Measurements from ENCODE around the gene WIZ.
A peak's percentile ranks its signal among the peaks of the same experiment; 100 is the strongest.
"Not testable (repeated sequence)": the region's sequence is repeated elsewhere in the genome, so short reads cannot be mapped to it uniquely, and the experiment has no call there.

Gene WIZ

DNA sequence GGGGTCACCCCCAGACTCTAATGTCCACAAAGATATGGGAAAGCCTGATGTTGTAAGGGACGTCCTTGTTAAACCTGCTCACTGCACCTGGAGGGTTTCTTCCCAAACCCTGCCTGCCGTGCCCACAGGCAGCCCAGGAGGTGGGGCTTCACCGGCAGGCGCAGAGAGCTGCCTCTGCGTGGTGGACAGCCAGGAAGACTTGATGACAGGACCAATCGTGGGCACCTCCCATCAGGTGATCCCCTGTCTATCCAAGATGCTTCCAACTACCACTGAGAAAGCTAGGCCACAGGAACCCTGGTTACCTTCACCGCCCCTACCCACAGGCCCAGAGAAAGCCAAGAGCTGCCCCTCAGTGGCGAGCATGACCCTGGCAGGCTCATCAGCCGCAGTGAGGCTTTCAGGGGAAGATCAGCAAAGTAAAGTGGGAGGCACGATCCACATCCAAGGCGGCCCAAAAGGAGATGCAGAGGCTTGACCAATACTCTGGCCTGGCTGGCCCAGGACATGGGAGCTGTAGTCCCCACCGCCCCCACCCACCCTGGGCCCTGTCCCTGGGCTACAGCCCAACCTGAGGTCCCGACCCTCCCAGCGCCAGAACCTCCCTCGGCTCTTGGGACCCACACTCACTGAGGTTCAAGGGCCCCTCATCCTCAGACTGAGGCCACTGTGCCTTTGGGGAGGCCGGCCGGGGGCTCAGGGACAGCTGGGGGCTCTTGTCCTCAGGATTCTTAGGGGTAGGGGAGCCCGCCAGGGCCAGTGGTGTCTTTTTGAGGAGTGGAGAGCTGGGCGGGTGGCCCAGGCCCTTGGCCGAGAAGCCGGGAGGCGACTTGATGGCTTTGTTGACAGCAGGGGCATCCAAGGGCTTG, 20.6 kb downstream of the WIZ start:
- DNase-seq = no peak

DNA sequence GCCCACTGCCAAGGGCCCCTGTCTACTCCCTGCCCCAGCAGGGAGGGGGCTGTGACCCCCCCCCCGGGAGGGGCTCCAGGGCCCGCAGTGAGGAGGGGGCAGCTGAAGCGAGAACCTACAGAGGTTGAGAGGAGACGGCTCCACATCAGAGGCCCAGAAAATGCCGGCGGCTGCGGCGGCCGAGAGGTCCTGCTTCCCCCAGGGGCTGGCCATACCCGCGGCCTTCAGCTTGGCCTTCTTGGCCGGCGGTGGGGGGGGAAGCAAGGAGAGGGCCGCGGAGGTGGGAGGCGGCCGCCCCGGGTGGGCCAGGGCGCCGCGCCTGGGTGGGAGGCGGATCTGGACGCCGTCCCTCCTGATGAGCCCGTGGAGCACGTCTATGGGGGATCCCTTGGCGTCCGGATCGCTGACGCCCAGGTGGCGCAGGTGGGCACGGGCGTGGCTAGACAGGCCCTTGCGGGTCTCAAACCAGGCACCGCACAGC, 21.7 kb downstream of the WIZ start:
- DNase-seq = no peak

DNA sequence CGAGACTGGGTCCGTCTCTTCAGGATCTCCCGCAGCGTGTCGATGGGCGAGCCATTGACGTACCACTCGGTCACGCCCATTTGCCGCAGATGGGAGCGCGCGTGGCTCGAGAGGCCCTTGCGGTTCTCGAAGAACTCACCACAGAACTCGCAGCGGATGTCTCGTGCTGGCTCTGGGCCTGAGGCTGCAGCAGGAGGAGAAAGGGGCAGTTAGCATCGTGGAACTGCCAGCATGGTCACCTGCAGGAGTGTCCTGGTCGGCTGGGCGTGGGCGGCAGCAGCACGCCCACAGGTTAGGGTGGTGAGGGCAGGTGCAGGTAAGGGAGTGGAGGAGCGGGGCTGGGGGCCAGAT, 22.4 kb downstream of the WIZ start:
- DNase-seq = no peak

- no peak for DNase-seq
These were observed 23.0 kb downstream of the WIZ start for GRCh38 chr19:15426485-15427349.

GRCh38 chr19:15425321-15425950, 24.3 kb downstream of the WIZ start:
- DNase-seq = no peak

GRCh38 chr19:15424692-15425272, 25.0 kb downstream of the WIZ start:
- no peak for DNase-seq

- DNase-seq = no peak
These were observed 25.6 kb downstream of the WIZ start for GRCh38 chr19:15424121-15424520.

DNA sequence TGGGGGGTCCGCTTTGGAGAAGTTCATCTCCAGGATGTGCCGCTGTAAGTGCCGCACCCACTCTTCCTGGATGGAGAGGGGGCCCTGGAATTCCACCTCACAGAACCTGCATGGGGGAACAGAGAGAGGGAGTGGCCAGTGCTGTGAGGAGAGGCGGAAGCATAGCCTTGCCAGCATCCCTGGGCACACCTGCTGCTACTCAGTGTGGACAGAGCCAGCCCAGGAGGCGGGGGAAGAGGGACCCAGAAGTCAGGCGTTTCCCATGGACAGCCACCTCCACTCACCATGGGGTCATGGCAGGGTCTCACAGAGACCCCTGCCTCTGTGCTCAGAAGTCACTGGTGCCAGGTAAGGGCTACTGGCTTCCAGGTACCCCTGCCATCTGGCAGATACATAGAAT, 26.6 kb downstream of the WIZ start:
- no peak for DNase-seq

DNA sequence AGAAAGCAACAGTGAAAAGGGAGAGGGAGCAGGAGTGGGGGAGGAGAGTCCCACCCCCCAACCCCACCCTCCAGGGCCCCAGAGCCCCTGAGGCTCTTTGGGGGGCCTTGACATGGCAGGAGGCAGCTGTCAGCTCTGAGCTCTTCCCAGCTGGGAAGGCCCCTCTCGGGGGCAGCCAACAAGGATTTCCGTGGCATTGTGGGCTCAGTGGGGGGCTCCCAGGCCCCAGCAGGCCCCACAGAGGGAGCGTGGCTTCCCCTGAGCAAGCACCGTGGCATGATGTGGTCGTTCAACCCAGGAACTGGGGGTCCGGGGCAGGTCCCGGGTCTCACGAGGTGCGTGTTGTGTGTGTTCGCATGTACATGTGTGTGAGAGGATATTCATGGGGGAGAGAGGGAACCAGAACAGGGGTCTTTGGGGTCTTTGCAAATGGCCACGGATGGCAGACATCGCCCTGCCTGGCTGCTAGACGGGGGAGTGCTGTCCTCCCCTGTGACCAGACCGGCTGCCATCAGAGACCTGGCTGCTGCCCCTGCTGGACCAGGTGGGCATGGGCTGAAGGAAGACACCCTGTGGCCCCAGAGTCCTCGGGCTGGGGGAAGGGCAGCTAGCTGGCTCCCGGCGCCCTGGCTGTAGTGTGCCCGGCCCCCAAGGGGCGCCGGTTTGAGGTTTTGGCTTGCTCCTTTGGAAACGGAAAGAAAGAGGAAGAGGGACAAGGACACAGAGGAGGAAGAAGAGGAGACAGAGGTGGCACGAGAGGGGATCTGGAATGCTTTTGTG, 27.3 kb downstream of the WIZ start:
- DNase-seq = no peak

DNA sequence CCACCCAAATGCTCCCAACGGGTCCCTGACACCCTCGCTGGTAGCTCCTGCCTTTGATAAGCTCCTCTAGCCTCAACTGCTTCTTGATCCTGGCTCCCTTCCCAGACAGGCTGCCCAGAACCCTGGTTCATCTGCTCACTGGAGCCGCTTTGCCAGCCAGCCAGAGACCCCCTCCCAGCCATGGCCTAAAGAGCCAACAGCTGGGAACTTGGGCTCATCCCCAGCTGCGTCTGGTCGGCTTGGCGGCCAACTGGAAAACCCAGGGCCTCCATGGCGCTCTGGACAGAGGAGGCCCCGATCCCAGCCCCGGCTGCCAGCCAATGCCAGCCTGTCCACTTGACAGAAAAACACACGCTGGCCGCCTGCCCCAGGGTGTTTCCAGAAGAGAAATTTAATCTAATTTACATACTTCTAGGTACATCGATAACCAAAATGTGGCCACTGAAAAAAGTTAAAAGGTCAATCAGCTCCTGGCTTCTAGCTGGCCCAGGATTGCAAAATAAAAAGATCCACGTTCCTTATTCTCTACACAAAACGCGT, 28.0 kb downstream of the WIZ start:
- no peak for DNase-seq

DNA sequence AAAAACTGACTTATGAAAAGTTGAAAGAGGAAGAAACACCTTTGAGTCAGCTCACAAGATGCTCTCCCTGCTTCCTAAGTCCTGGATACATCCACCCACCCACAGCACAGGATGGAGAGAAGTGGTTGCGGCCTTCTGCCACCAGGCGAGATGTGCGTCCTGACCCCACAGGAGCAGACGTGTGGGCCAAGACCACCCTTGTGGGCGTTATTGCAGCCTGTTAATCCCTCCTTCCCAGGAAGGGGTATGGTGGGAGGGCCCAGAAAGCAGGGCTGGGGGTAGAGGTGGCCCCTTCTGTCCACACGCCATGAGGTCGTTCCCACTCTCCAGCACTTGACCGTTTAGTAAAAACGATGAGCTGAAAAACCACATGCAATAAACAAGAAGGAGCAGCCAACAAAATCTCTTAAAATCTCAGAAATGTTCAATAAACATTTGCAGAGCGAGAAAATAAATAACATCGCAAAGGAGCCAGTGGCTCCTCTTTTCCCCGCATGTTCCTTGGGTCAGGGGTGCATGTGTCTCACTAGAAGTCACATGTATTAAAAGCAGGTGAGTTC, 28.5 kb downstream of the WIZ start:
- DNase-seq = no peak

DNA sequence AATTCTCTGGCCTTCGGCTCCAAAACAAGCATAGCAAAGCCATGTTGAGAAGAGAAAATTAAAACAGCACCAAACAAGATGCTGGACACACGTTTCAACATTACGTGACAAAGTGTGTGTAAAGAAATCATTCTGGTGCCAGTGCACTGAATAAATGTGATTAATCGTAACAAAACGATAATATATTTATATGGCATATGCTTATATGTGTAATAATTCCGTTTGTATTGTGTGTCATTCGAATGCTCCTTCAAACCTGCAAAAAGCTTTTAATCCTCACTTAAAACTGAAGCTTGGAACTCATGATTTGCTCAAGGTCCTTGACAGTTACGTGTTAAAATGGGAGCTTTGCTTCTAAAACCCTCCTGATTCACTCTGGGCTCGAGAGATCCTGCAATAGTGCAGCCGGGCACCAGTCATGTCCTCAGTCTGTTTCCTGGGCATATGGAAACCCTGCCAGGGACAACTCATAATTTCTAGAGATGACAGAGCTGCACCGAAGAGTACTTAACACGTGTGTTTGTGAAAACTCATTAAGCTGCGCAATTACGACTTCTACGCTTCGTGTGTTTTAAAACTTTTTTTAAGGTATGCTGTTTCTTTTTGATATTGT, 30.2 kb downstream of the WIZ start:
- DNase-seq = peak; percentile 48

DNA sequence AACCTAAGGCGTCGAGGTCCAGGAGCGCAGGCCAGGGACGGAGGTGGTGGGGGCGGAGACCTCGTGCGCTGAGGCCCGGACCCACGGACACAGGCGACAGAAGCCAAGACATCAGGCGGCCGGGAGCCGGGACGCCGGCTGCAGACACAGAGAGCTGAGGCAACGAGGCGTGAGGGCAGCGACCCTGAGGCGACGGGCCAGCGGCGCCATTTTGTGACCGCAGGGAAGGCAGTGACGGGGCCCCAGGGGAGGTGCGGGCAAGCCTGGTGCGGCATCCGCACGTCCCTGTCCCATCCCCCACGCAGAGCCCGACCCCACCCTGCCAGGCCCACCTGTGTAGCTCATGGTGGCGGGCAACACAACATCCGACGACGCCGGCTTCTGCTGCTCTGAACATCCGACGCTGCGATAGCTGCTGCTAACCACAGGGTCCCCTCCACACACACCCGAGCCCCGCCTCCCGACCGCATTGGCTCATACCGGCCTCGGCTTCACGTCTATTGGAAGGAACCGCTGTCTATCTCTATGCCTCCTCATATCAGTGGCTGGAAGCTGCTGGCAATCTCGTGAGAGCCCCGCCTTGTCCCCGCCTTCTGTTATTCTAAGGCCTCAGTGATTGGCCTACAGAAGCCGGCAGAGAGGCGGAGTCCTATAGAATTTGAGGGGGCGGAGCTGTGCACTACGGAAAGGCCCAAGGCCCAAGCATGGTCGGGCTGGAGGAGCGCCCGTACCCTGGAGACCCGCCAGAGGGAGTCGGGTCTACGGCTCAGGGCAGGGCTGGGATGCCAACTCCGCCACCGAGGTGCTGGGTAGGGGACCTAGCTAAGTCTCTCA, 31.0 kb downstream of the WIZ start, which contains the start of gene AKAP8L:
AKAP8L (minus strand) TSS at position 410 of the 834 bp plus-strand sequence; CDS start at position 345, 65 bp downstream.
- peak; percentile 100 for DNase-seq

- DNase-seq = peak; percentile 95
These were observed 31.6 kb downstream of the WIZ start for GRCh38 chr19:15418231-15418578.

DNA sequence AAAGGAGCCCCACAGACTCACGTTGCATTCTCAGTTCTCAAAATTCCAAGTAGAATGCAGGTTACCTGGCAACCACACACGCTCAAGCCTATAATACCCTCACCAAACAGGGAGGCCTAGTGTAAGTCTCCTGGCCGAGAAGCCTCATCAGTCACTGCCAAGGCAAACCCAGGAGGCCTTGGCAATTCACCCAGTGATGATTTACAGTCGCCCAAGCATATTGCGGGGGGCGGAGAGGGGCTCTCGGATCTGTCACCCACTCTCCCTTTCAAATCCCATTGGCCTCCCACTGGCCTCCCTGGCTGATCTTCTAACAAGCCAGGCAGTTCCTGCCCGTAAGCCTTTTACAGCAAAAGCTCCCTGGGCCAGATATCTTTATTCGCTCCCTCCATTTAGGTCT, 32.1 kb downstream of the WIZ start:
- peak; percentile 82 for DNase-seq

GRCh38 chr19:15412832-15413231, 36.9 kb downstream of the WIZ start:
- DNase-seq = no peak

GRCh38 chr19:15411351-15411750, 38.4 kb downstream of the WIZ start:
- DNase-seq = not testable (repeated sequence)

- no peak for DNase-seq
These were observed 45.0 kb downstream of the WIZ start for GRCh38 chr19:15404780-15405211.

DNA sequence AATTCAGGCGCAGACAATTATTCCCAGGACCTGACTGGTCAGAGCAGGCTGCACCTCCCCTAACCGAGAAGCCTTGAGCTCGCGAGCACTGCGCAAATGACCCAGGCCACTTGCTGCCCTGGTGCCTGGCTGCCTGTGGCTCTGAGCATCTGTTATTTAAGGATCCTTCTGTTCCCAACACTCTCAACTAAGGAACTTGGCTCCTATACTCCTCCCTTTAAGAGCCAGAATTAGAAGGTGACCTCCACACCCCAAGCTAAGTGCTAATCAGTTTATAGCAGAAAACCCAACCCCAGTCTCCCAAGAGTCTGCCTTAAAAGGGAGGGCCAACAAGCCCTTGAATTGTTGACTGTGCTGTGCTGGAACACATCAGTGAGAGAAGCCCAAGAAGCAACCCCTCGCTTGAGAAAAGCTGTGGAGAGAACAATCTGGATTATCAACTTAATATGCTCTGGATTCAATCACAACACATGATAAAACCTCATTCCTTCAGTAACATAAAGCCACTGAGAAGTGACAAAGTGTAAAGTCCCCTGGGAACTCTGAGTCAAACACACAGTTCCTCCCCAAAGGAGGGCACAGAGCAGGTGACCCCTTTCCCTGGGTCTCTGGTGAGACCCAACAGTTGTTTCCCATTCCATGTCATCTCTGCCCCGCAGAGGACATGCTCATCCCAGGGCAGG, 45.5 kb downstream of the WIZ start:
- DNase-seq = no peak

GRCh38 chr19:15403151-15403531, 46.6 kb downstream of the WIZ start:
- no peak for DNase-seq

Measured in NCI-H69 (cell line).